ENCODE results near the gene UTF1.

DNA sequence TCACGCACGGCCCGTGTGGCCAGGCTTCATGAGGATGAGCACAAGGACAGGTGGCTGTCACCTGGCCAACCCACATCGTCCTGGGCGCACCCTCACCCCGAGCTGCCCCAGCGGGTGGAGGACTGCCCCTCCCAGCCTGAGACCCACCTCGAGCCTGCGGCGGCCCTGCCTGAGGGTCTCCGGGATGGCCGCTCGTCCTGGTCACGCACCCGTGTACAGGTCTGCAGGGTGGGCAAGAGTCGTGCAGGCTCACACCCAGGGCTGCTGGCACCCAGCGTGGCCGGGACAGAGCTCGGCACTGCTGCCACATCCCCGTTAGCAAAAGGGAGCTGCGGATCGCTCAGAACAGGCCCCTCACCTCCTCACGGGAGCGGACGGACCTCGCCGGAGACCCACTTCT, 14.4 kb upstream of the UTF1 start:
- TF ChIP-seq POLR2AphosphoS5 (IDR thresholded peaks at IDR 0.05; ENCODE audit: low read depth, low read length) (no peak), SIN3A (IDR thresholded peaks at IDR 0.05; ENCODE audit: borderline replicate concordance, insufficient read depth, low read length) (no peak), TAF1 (IDR thresholded peaks at IDR 0.05; ENCODE audit: borderline replicate concordance, insufficient read depth, low read length) (no peak), FOXP2 (optimal IDR thresholded peaks at IDR 0.05; ENCODE audit: borderline replicate concordance, extremely low read depth, extremely low read length, insufficient read depth) (no peak)
- TF ChIP-seq, protein P1, sequence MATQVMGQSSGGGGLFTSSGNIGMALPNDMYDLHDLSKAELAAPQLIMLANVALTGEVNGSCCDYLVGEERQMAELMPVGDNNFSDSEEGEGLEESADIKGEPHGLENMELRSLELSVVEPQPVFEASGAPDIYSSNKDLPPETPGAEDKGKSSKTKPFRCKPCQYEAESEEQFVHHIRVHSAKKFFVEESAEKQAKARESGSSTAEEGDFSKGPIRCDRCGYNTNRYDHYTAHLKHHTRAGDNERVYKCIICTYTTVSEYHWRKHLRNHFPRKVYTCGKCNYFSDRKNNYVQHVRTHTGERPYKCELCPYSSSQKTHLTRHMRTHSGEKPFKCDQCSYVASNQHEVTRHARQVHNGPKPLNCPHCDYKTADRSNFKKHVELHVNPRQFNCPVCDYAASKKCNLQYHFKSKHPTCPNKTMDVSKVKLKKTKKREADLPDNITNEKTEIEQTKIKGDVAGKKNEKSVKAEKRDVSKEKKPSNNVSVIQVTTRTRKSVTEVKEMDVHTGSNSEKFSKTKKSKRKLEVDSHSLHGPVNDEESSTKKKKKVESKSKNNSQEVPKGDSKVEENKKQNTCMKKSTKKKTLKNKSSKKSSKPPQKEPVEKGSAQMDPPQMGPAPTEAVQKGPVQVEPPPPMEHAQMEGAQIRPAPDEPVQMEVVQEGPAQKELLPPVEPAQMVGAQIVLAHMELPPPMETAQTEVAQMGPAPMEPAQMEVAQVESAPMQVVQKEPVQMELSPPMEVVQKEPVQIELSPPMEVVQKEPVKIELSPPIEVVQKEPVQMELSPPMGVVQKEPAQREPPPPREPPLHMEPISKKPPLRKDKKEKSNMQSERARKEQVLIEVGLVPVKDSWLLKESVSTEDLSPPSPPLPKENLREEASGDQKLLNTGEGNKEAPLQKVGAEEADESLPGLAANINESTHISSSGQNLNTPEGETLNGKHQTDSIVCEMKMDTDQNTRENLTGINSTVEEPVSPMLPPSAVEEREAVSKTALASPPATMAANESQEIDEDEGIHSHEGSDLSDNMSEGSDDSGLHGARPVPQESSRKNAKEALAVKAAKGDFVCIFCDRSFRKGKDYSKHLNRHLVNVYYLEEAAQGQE (IDR thresholded peaks at IDR 0.05; ENCODE audit: insufficient read depth in 1 of 2, low read depth in 2 of 2, low read length in 2 of 2), result no peak
